C4-2B (cell line): ENCODE measurements around the gene ADAMTS1.

Experiments
- H3K27ac ChIP-seq: fragments of 450-650 bp; 2 replicates; pipeline ENCODE4 v1.5.1; 2017
- ZFX ChIP-seq: fragments of 450-650 bp; IDR thresholded peaks from 2 replicates; pipeline ENCODE4 v1.6.1; 2017
- TF ChIP-seq, protein P1 (sequence below): fragments of 450-650 bp; conservative IDR thresholded peaks from 2 replicates; pipeline ENCODE4 v1.5.1; 2017; ENCODE audit warnings: mild to moderate bottlenecking

The ADAMTS1 gene

DNA sequence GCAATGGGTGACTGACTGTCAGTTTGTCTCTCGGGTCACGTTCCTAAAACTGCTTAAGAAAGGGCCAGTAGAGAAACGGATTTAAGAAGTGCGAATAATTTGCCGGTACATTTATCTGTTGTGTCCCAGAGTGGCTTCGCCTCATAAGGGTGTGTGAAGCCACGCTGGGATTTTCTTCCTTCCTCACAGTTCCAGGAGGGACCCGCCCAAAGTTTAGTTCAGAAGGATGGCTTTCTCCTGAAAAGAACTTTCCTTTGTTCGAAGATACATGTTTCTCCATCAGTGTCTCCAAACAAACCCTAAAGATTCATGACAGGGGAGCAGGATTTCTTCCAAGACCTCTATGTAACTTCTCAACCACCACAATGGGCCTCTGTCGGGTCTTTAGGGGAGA lies 49.8 kb downstream of the ADAMTS1 start:
- TF ChIP-seq, protein P1, sequence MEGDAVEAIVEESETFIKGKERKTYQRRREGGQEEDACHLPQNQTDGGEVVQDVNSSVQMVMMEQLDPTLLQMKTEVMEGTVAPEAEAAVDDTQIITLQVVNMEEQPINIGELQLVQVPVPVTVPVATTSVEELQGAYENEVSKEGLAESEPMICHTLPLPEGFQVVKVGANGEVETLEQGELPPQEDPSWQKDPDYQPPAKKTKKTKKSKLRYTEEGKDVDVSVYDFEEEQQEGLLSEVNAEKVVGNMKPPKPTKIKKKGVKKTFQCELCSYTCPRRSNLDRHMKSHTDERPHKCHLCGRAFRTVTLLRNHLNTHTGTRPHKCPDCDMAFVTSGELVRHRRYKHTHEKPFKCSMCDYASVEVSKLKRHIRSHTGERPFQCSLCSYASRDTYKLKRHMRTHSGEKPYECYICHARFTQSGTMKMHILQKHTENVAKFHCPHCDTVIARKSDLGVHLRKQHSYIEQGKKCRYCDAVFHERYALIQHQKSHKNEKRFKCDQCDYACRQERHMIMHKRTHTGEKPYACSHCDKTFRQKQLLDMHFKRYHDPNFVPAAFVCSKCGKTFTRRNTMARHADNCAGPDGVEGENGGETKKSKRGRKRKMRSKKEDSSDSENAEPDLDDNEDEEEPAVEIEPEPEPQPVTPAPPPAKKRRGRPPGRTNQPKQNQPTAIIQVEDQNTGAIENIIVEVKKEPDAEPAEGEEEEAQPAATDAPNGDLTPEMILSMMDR, result no peak
- no peak for TF ChIP-seq ZFX
- H3K27ac ChIP-seq, result no peak overlapping the region

DNA sequence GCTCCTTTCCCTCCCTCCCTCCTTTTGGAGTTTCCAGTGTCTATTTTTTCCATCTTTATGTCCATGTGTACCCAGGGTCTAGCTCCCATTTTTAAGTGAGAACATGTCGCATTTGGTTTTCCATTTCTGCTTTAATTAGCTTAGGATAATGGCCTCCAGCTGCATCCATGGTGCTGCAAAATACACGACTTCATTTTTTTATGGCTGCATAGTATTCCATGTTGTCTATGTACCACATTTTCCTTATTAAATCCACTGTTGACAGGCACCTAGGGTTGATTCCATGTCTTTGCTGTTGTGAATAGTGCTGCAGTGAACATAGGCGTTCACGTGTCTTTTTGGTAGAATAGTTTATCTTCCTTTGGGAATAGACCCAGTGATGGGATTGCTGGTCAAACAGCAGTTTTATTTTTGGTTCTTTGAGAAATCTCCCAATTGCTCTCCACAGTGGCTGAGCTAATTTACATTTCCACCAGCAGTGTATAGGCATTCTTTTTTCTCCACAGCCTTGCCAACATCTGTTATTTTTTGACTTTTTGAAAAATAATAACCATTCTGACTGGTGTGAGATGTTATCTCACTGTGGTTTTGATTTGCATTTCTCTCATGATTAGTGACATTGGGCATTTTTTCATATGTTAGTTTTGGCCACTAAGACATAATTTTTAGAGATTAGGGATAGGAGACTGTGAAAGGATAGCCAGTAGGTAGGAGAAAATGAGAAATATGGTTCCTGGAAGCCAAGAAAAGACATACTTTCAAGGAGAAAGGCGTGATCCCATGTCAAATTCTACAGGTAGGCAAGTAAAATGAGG lies 50.4 kb downstream of the ADAMTS1 start:
- TF ChIP-seq, protein P1, result no peak
- TF ChIP-seq ZFX, result no peak
- no peak overlapping the region for H3K27ac ChIP-seq

GRCh38 chr21:26790296-26790695 lies 54.9 kb downstream of the ADAMTS1 start:
- no peak overlapping the region for H3K27ac ChIP-seq

DNA sequence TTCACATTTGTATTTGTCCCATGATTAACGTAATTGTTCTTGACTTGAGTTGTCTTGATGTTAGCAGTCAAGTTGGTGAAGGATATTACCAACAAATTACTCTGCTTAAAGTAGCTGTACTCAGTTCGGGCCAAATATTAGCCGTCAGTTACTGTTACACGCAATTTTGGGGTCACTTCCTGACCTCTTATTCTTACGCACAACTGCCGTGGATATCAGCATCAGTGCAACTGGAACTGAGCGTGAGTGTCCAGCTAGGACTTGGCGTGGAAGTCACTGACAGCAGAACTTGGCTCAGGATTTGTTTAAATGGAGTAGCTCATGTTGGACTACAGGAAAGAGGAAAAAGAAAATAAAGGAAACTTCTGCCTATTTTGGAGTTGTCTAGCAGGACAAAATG lies 56.4 kb downstream of the ADAMTS1 start:
- no peak overlapping the region for H3K27ac ChIP-seq
- no peak for TF ChIP-seq ZFX
- TF ChIP-seq, protein P1, result no peak

More at GRCh38 chr21:26790296-26790695, 54.9 kb downstream of the ADAMTS1 start:
- no peak for TF ChIP-seq ZFX
- TF ChIP-seq, protein P1, result no peak
